Kidney epithelial cell (primary cell): ENCODE measurements around the gene TNFSF10. TPM values are rescaled to one million over a fixed set of nuclear protein-coding genes. Genes with fewer than 3 reads are reported as not detected.

ENCODE experiments used
- DNase-seq: peaks from one replicate; pipeline ENCODE4 v3.0.0-alpha.2; 2010; ENCODE audit warnings: low read depth
- H3K27me3 ChIP-seq: 2 replicates; pipeline ENCODE4 v1.6.0; 2011; ENCODE audit warnings: low read length; ENCODE audit not compliant: control insufficient read depth, insufficient read depth
- H3K36me3 ChIP-seq: 2 replicates; pipeline ENCODE4 v1.5.1; 2011; ENCODE audit warnings: low read length; ENCODE audit not compliant: control insufficient read depth, insufficient read depth
- H3K4me3 ChIP-seq: 2 replicates; pipeline ENCODE4 v1.5.1; 2011; ENCODE audit warnings: low read depth, mild to moderate bottlenecking, control low read depth, low read length
- CTCF ChIP-seq: IDR thresholded peaks from 2 replicates; pipeline ENCODE4 v1.5.1; 2011; ENCODE audit warnings: mild to moderate bottlenecking, moderate library complexity, low read length, control low read depth, inconsistent platforms; ENCODE audit not compliant: insufficient read depth, poor library complexity, severe bottlenecking
- total RNA-seq: library from RNA; depleted of rRNA; stranded (reverse); fragments of >200 nt; gene quantifications from 2 replicates; pipeline ENCODE4 v1.2.3, GENCODE V29; 2015

TNFSF10 gene
- total RNA-seq, 1 donor from 2014 or later: 8.6 TPM

DNA sequence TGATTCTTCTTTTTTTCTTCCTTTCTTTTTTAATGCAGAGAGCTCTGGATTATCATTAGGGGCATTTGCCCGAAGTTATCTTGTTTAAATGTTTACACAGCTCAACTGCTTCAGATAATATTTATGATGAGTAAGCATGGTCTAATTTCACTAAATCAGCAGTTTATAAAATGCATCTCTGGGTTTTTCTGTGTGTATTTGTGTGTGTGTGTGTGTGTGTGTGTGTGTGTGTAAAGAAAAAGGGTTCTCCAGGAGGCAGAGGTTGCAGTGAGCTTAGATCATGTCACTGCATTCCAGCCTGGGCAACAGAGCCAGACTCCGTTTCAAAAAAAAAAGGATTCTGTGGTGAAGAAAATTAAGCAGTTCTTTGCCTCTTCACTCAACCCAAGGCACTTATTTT is 25.9 kb upstream of the TNFSF10 start:
- no peaks in the 10 kb centered on the region for H3K27me3 ChIP-seq
- no peaks in the 10 kb centered on the region for H3K36me3 ChIP-seq
- no peak for TF ChIP-seq CTCF
- H3K4me3 ChIP-seq: no peak overlapping the region
- DNase-seq: no peak

DNA sequence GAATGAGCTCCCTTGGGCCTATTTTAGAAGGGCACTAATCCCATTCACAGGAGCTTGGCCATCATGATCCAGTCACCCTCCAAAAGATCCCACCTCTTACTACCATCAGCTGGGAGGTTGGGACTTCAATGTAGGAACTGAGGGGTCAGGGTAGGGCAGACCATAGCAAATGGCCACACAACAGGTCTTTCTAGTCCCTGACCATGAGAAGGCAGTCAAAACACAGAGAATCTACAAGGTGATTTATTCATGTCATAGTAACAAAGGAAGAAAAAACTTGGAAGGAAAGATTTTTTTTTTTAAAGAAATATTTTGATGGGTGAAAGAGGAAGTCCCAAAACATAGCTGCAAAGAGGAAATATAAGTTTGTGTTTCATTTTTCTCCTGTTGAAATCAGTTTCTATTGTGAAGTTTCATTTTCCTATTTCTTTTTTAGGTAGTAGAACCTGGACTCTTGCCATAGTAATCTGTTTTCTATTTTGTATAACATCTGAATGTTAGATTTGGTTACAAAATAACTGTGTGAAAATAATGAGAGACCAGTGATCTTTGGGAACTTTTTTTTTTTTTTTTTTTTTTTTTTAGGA is 23.5 kb upstream of the TNFSF10 start:
- no peak for DNase-seq
- Histone ChIP-seq H3K4me3 (no peak overlapping the region), H3K27me3 (no peaks in the 10 kb centered on the region), H3K36me3 (no peaks in the 10 kb centered on the region)
- no peak for TF ChIP-seq CTCF

- no peak for DNase-seq
- H3K36me3 ChIP-seq: no peaks in the 10 kb centered on the region
- no peak for TF ChIP-seq CTCF
- H3K4me3 ChIP-seq: no peak overlapping the region
- H3K27me3 ChIP-seq: no peaks in the 10 kb centered on the region
Observed at GRCh38 chr3:172546105-172546504, 22.9 kb upstream of the TNFSF10 start.

- Histone ChIP-seq H3K36me3 (no peaks in the 10 kb centered on the region), H3K4me3 (no peak overlapping the region), H3K27me3 (no peaks in the 10 kb centered on the region)
- no peak for TF ChIP-seq CTCF
- DNase-seq: no peak
Observed at GRCh38 chr3:172544404-172544803, 21.2 kb upstream of the TNFSF10 start.

DNA sequence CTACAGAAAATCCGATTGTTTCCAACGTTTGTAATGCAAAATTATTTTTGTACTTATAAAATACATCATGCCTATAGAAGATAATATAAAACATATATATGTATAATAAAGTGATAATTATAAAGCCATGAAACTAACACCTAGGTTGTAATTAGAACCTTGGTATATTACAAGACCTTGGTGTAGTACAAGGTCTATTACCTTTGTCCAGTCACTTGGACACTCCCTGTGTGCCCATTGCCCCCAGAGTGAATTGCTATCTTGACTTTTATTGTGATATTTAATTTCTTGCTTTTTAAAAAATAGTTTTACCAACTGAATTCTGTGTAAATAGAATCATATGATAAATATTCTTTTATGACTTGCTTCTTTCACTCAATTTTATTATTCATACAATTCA is 20.7 kb upstream of the TNFSF10 start:
- Histone ChIP-seq H3K4me3 (no peak overlapping the region), H3K36me3 (no peaks in the 10 kb centered on the region), H3K27me3 (no peaks in the 10 kb centered on the region)
- no peak for TF ChIP-seq CTCF
- DNase-seq: no peak

- no peak for TF ChIP-seq CTCF
Observed at GRCh38 chr3:172543419-172543818, 20.2 kb upstream of the TNFSF10 start.

More at GRCh38 chr3:172543419-172543818, 20.2 kb upstream of the TNFSF10 start:
- Histone ChIP-seq H3K4me3 (no peak overlapping the region), H3K36me3 (no peaks in the 10 kb centered on the region), H3K27me3 (no peaks in the 10 kb centered on the region)
- no peak for DNase-seq
